ENCODE results near the gene LDB2. TPM values are rescaled to one million over a fixed set of nuclear protein-coding genes. Genes with fewer than 3 reads are reported as not detected.

LDB2 gene
- total and polyA plus RNA-seq, 2 donors (not counting 1 experiment from before 2014, with no cell fraction given) = not detected

GRCh38 chr4:16732741-16733140, 165.7 kb downstream of the LDB2 start:
- H3K27me3 Mint-ChIP-seq = no peaks in the 10 kb centered on the region
- Histone ChIP-seq H3K9ac (ENCODE audit: low read length) (no peak overlapping the region), H3K79me2 (ENCODE audit: control insufficient read depth, insufficient read depth, low read length) (no peaks in the 10 kb centered on the region), H4K20me1 (ENCODE audit: control insufficient read depth, insufficient read depth, low read length, poor library complexity, severe bottlenecking) (no peaks in the 10 kb centered on the region), H3K4me1 (ENCODE audit: control insufficient read depth in 2 of 2, insufficient read depth in 2 of 2, low read length in 2 of 2) (no peaks in the 10 kb centered on the region), H3K36me3 (replicated peaks in 1 of 2; ENCODE audit: control extremely low read depth in 1 of 2, control insufficient read depth in 1 of 2, extremely low read depth in 1 of 2, insufficient read depth in 2 of 2, low read length in 1 of 2) (no peaks in the 10 kb centered on the region), H2AFZ (ENCODE audit: insufficient read depth, low read depth, low read length, poor library complexity, severe bottlenecking) (no peak overlapping the region), H3K27ac (ENCODE audit: low read length in 2 of 2) (no peak overlapping the region), H3K4me3 (ENCODE audit: control extremely low read depth in 1 of 5, extremely low read depth in 1 of 5, insufficient read depth in 1 of 5, low read depth in 2 of 5, low read length in 4 of 5) (no peak overlapping the region), H3K27me3 (replicated peaks in 1 of 4; ENCODE audit: control extremely low read depth in 1 of 4, control insufficient read depth in 3 of 4, insufficient read depth in 4 of 4, low read length in 3 of 4) (no peaks in the 10 kb centered on the region), H3K9me3 (ENCODE audit: control extremely low read depth in 1 of 3, control insufficient read depth in 2 of 3, insufficient read depth in 1 of 3, low read length in 2 of 3) (peaks cover 0 to 6% (median 2%) of the 10 kb centered on the region in 3 donors), H3K4me2 (replicated peaks; ENCODE audit: low read depth, low read length, poor library complexity, severe bottlenecking) (no peak overlapping the region)
- no peaks in the 10 kb centered on the region for H3K9me3 Mint-ChIP-seq (ENCODE audit: insufficient read depth)
- H3K4me3 Mint-ChIP-seq = no peak overlapping the region
- 79% methylated on average over 2 of the region's 6 CpGs for WGBS (ENCODE audit: insufficient coverage)
- TF ChIP-seq CTCF (IDR thresholded peaks at IDR 0.05) = no peak
- TF ChIP-seq EZH2 (IDR thresholded peaks at IDR 0.05; ENCODE audit: borderline replicate concordance, insufficient read depth, low read depth, low read length, poor library complexity, severe bottlenecking) = no peak
- CTCF ChIA-PET = no interaction called here
- no peak overlapping the region for H3K27ac Mint-ChIP-seq
- no peak for DNase-seq
- POLR2A ChIA-PET = no interaction called here
- intact Hi-C loops (cut with micrococcal nuclease) = no loop called here
- H3K4me1 Mint-ChIP-seq = no peaks in the 10 kb centered on the region
- ATAC-seq (ENCODE audit: low read depth) = no peak

- no peak overlapping the region for H3K9ac ChIP-seq (ENCODE audit: low read length)
- WGBS (ENCODE audit: insufficient coverage) = no CpG with 5 or more reads among the region's 3 CpGs
- H3K27ac Mint-ChIP-seq = no peak overlapping the region
- no peak overlapping the region for H3K4me3 Mint-ChIP-seq
- H3K79me2 ChIP-seq (ENCODE audit: control insufficient read depth, insufficient read depth, low read length) = no peaks in the 10 kb centered on the region
- no peaks in the 10 kb centered on the region for H3K4me1 ChIP-seq (ENCODE audit: control insufficient read depth in 2 of 2, insufficient read depth in 2 of 2, low read length in 2 of 2)
- H3K27ac ChIP-seq (ENCODE audit: low read length in 2 of 2) = no peak overlapping the region
- no peaks in the 10 kb centered on the region for H4K20me1 ChIP-seq (ENCODE audit: control insufficient read depth, insufficient read depth, low read length, poor library complexity, severe bottlenecking)
- POLR2A ChIA-PET = no interaction called here
- H3K27me3 ChIP-seq (replicated peaks in 1 of 4; ENCODE audit: control extremely low read depth in 1 of 4, control insufficient read depth in 3 of 4, insufficient read depth in 4 of 4, low read length in 3 of 4) = no peaks in the 10 kb centered on the region
- DNase-seq (no peak), ATAC-seq (ENCODE audit: low read depth) (no peak)
- CTCF ChIA-PET = no interaction called here
- H3K27me3 Mint-ChIP-seq = no peaks in the 10 kb centered on the region
- H3K4me2 ChIP-seq (replicated peaks; ENCODE audit: low read depth, low read length, poor library complexity, severe bottlenecking) = no peak overlapping the region
- no peaks in the 10 kb centered on the region for H3K4me1 Mint-ChIP-seq
- peaks cover 0 to 3% (median 0%) of the 10 kb centered on the region in 3 donors for H3K9me3 ChIP-seq (ENCODE audit: control extremely low read depth in 1 of 3, control insufficient read depth in 2 of 3, insufficient read depth in 1 of 3, low read length in 2 of 3)
- no peaks in the 10 kb centered on the region for H3K36me3 ChIP-seq (replicated peaks in 1 of 2; ENCODE audit: control extremely low read depth in 1 of 2, control insufficient read depth in 1 of 2, extremely low read depth in 1 of 2, insufficient read depth in 2 of 2, low read length in 1 of 2)
- H3K4me3 ChIP-seq (ENCODE audit: control extremely low read depth in 1 of 5, extremely low read depth in 1 of 5, insufficient read depth in 1 of 5, low read depth in 2 of 5, low read length in 4 of 5) = no peak overlapping the region
- TF ChIP-seq EZH2 (IDR thresholded peaks at IDR 0.05; ENCODE audit: borderline replicate concordance, insufficient read depth, low read depth, low read length, poor library complexity, severe bottlenecking) (no peak), CTCF (IDR thresholded peaks at IDR 0.05) (no peak)
- H3K9me3 Mint-ChIP-seq (ENCODE audit: insufficient read depth) = peaks cover 1% of the 10 kb centered on the region
- intact Hi-C loops (cut with micrococcal nuclease) = no loop called here
- no peak overlapping the region for H2AFZ ChIP-seq (ENCODE audit: insufficient read depth, low read depth, low read length, poor library complexity, severe bottlenecking)
Measured at GRCh38 chr4:16731776-16732380, 166.6 kb downstream of the LDB2 start.
